Measurements from ENCODE around the gene HBEGF.
A peak's percentile ranks its signal among the peaks of the same experiment; 100 is the strongest.

The HBEGF gene

DNA sequence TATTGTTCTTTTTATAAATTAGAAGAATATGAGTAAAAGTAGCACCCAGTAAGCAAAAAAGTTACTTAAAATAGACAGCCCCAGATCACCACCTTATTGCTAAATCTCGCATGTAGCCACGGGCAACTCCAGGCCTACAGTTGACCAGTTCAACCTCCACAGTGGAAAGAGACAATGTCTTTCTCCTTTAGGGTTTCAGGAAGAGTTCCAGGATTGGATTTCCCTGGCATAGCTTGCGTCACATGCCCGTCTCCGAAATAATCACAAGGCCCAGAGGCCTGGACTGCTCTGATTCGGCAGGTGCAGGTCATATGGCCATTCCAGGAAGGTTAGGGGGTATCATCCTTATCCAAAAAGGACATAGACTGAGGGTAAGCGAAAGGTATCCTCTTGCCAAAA lies 33.6 kb downstream of the HBEGF start:
- H3K4me1 ChIP-seq (ENCODE audit: insufficient read depth, low read length) = peaks cover 14% of the 10 kb centered on the region
- H3K9ac ChIP-seq (ENCODE audit: low read depth, low read length) = no peak overlapping the region
- H3K36me3 ChIP-seq (ENCODE audit: insufficient read depth, low read length) = no peaks in the 10 kb centered on the region
- H3K9me3 ChIP-seq (ENCODE audit: control insufficient read depth, insufficient read depth, low read length) = no peaks in the 10 kb centered on the region

DNA sequence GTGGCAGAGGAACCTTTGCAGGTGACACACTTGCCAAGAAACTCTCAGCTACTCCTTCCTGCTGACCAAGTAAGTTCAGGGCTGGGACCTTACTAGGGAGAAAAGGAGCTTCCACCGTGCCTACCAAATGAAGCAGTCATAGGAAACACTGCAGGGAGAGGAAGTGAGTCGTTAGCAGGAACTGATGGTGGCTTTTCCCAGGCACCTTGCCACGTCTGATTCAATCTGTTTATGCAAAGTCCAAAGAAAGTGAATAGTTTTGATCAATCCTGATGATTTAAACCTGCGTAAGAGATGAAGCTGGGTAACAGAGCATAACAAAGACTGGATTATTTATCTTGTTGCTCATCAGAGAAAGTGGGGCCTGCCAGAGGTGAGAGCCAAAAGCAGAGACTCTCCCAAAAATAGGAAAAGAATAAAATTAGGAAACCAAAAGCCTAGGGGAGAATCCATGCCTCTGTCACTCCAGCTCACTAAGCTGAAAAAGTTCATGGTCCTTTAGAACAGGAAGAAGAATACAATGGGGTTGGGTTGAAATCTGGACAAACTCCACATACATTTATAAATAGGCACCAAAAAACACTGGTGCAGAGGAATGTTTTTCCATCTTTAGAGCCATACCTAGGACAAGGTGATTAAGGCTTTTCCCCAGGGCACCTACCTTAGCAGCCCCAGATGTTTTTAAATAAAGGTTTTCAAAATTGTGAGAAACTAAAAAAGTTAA lies 34.2 kb downstream of the HBEGF start:
- no peaks in the 10 kb centered on the region for H3K36me3 ChIP-seq (ENCODE audit: insufficient read depth, low read length)
- no peak overlapping the region for H3K9ac ChIP-seq (ENCODE audit: low read depth, low read length)
- no peaks in the 10 kb centered on the region for H3K9me3 ChIP-seq (ENCODE audit: control insufficient read depth, insufficient read depth, low read length)
- peaks cover 14% of the 10 kb centered on the region for H3K4me1 ChIP-seq (ENCODE audit: insufficient read depth, low read length)

DNA sequence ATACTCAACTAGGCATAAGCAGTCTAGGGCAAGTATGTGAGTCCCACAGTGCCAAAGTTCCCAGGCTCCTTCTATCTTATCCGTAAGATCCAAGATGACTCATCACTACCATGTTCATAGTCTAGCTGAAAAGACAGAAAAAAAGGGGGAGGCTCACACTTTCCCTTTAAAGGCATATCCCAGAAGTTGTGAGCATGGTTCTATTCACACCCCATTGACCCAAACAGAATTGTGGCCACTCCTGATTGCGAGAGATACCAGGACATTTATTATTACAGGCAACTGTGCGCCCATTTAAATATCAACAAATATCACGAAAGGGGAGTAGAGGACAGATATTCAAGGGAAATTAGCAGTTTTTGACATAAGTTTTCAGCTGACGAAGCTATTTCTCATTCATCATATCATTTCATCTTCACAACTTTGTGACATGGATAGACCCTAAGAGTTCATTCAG lies 35.4 kb downstream of the HBEGF start:
- Histone ChIP-seq H3K4me1 (ENCODE audit: insufficient read depth, low read length) (peaks cover 14% of the 10 kb centered on the region), H3K9ac (ENCODE audit: low read depth, low read length) (no peak overlapping the region), H3K9me3 (ENCODE audit: control insufficient read depth, insufficient read depth, low read length) (no peaks in the 10 kb centered on the region), H3K36me3 (ENCODE audit: insufficient read depth, low read length) (no peaks in the 10 kb centered on the region)

DNA sequence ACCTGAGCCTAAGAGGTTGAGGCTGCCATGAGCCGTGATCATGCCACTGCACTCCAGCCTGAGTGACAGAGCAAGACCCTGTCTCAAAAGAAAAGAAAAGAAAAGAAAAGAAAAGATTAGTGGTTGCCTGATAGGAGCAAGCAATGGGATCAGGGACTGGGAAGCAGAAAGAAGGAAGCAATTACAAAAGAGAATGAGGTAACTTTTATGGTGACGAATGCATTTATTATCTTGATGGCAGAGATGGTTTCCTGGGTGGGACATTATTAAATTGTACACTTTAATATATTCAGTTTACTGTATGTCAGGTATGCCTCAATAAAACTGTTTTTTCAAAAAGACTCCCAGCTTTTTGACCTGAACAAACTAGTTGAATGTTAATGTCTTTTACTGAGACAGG lies 36.0 kb downstream of the HBEGF start:
- no peaks in the 10 kb centered on the region for H3K36me3 ChIP-seq (ENCODE audit: insufficient read depth, low read length)
- H3K4me1 ChIP-seq (ENCODE audit: insufficient read depth, low read length) = peaks cover 14% of the 10 kb centered on the region
- H3K9me3 ChIP-seq (ENCODE audit: control insufficient read depth, insufficient read depth, low read length) = no peaks in the 10 kb centered on the region
- H3K9ac ChIP-seq (ENCODE audit: low read depth, low read length) = no peak overlapping the region

DNA sequence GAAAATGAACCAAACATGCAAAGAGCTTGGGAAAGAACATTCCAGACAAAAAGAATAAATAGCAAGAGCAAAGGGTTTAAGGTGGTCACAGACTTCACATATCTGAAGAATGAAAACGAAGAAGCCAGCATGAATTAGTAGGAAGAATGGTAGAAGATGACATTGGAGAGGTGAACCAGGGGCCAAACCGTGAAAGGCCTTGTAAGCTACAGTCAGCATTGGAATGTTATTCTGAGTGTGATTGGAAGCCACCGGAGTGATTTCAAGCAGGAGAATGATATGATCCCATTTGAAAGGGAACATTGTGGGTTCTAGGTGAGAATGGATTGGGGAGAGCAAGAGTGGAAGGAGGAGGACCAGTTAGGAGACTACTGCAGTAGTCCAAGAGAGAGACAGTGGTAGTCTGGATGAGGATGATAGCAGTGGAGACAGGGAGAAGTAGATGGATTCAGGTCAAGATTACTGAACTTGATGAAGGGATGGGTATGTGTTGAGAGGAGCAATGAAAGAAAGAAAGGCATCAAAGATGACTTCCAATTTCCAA lies 36.6 kb downstream of the HBEGF start:
- Histone ChIP-seq H3K9me3 (ENCODE audit: control insufficient read depth, insufficient read depth, low read length) (no peaks in the 10 kb centered on the region), H3K9ac (ENCODE audit: low read depth, low read length) (no peak overlapping the region), H3K4me1 (ENCODE audit: insufficient read depth, low read length) (peaks cover 14% of the 10 kb centered on the region), H3K36me3 (ENCODE audit: insufficient read depth, low read length) (no peaks in the 10 kb centered on the region)

DNA sequence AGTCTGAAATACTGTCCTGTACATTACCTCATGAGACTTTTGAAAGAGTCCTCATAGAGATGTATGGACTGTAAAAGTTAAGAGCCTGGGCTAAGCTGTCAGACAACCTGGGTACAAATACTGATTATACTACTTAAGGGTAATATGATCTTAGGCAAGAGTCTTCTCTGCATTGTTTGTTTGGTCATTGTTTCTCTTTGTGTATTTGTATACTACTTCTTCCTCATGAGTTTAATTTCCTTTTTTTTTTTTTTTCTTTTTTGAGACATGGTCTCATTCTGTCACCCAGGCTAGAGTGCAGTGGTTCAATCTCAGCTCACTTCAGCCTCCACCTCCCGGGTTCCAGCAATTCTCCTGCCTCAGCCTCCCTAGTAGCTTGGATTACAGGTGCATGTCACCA lies 40.9 kb downstream of the HBEGF start:
- Histone ChIP-seq H3K36me3 (ENCODE audit: insufficient read depth, low read length) (0 out of 2 replicates have a peak, but pooled peaks cover 2% of the 10 kb centered on the region), H3K9ac (ENCODE audit: low read depth, low read length) (no peak overlapping the region), H3K9me3 (ENCODE audit: control insufficient read depth, insufficient read depth, low read length) (no peaks in the 10 kb centered on the region), H3K4me1 (ENCODE audit: insufficient read depth, low read length) (no peaks in the 10 kb centered on the region; the same call in 1 of the 2 replicates)

DNA sequence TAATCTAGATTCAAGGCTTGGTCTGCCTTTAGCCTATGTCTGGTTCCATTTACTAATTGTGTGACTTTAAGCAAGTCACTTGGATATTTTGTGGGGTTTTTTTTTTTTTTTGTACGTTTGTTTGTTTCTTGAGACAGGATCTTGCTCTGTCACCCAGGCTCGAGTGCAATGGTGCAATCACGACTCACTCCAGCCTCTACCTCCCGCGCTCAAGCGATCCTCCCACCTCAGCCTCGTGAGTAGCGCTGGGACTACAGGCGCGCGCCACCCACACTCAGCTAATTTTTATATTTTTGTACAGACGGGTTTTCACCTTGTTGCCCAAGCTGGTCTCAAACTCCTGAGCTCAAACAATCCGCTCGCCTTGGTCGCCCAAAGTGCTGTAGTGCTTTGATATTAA lies 42.4 kb downstream of the HBEGF start:
- no peaks in the 10 kb centered on the region for H3K9me3 ChIP-seq (ENCODE audit: control insufficient read depth, insufficient read depth, low read length)
- peak overlapping the region; percentile 84; the same call in 1 of the 2 replicates for H3K9ac ChIP-seq (ENCODE audit: low read depth, low read length)
- no peaks in the 10 kb centered on the region; the same call in 1 of the 2 replicates for H3K4me1 ChIP-seq (ENCODE audit: insufficient read depth, low read length)

DNA sequence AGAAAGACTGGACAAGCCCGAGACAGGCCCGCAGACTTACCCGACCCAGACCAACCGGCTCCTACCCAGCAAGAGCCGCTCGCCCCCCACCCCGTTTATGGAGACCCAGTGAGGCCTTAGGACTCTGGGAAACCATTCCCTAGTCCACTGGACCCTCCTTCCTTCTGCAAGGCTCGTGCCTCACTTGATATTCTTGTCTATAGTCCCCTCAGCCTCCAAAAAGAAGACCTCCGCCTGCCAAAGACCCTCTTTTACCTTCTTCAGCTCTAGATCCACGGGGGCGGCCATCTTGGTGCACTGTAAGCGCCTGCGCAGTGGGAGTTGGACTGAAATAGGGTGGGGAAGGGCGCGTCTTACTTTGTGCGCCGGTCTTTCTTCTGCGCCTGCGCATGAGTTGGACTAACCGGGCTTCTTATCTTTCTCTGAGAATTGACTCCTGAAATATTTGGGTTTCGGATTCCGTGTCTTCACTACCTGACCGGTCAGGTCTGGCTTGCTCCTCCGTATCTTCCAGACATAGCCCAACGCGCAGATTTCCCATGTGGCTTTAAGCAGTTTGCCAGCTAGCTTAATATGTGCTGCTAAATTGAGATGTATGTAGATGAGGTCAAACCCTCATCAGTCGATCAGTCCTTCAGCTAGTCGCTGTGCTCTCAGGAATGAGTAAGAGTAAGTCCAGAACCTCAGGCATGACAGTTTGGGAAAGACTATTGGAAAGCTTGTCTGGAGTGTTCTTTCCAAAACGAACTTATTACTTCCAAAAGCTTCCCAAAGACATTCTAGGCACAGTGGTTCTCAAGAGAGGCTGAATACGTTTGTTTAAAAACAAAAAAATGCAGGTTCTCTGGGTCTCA lies 43.4 kb downstream of the HBEGF start, which contains the start of gene PFDN1:
TSS of gene PFDN1 (minus strand) at position 316 of the 854 bp plus-strand sequence. CDS start at position 288, 28 bp downstream.
- Histone ChIP-seq H3K9ac (ENCODE audit: low read depth, low read length) (peak within 1 kb of the TSS; percentile 84), H3K4me1 (ENCODE audit: insufficient read depth, low read length) (no peaks in the 10 kb centered on the region; the same call in none of the 2 replicates), H3K9me3 (ENCODE audit: control insufficient read depth, insufficient read depth, low read length) (no peaks in the 10 kb centered on the region), H3K36me3 (ENCODE audit: insufficient read depth, low read length) (0 out of 2 replicates have a peak, but pooled peaks cover 2% of the 10 kb centered on the region)

More for the DNA sequence above, 42.4 kb downstream of the HBEGF start:
- 0 out of 2 replicates have a peak, but pooled peaks cover 2% of the 10 kb centered on the region for H3K36me3 ChIP-seq (ENCODE audit: insufficient read depth, low read length)

DNA sequence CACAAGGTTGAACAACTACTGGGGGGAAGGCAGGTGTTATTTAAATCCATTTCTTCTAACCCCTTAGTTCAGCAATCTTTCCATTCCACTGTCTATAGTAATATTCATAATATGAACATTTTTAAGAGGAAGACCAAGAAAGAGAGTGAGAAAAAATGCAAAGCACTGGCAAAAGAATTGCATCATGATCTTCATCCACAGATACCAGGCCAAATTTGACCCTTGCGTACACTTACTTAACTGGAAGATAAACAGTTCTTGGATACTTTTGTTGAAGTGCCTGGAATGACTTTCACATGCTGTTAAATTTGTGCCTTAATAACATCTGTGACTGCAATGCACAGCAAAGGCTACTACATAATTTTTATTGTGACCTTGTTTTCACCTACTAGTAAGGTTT lies 45.3 kb downstream of the HBEGF start:
- no peak overlapping the region for H3K9ac ChIP-seq (ENCODE audit: low read depth, low read length)
- peaks cover 8% of the 10 kb centered on the region for H3K4me1 ChIP-seq (ENCODE audit: insufficient read depth, low read length)
- H3K36me3 ChIP-seq (ENCODE audit: insufficient read depth, low read length) = 0 out of 2 replicates have a peak, but pooled peaks cover 2% of the 10 kb centered on the region
- H3K9me3 ChIP-seq (ENCODE audit: control insufficient read depth, insufficient read depth, low read length) = no peaks in the 10 kb centered on the region

DNA sequence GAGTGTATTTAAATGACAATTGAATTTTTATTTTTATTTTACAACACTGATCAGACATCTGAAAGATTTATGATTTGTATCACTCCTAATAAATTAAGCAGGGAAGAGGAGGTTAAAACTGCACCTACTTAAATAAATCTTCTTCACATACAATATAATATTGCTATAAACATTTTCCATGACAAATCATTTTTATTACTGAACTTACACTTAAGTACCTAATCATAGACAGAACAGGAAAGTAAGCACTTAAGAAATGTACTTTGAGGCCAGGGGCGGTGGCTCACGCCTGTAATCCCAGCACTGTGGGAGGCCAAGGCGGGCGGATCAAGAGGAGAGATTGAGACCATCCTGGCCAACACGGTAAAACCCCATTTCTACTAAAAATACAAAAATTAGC lies 47.3 kb downstream of the HBEGF start:
- peaks cover 19% of the 10 kb centered on the region for H3K4me1 ChIP-seq (ENCODE audit: insufficient read depth, low read length)
- H3K36me3 ChIP-seq (ENCODE audit: insufficient read depth, low read length) = 0 out of 2 replicates have a peak, but pooled peaks cover 2% of the 10 kb centered on the region
- H3K9me3 ChIP-seq (ENCODE audit: control insufficient read depth, insufficient read depth, low read length) = no peaks in the 10 kb centered on the region
- H3K9ac ChIP-seq (ENCODE audit: low read depth, low read length) = no peak overlapping the region

DNA sequence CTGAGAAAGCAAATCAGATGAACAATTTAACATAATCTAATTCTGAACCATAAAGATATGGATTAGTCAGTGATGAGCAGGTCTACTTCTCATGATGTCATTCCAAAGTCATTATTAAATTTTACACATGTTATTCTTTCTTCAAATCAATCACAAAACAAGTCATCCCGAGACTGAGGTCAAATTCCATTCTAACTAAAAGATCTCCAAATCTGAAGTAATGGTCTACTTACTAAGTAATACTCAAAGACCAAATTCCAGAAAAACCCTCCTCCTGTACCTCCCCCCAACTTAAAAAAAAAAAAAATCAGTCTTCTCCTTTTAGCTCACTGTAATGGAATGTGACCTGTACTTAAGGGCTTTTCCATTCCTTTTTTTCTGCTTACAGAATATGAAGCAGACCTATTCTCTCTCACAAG lies 48.2 kb downstream of the HBEGF start:
- Histone ChIP-seq H3K36me3 (ENCODE audit: insufficient read depth, low read length) (0 out of 2 replicates have a peak, but pooled peaks cover 2% of the 10 kb centered on the region), H3K4me1 (ENCODE audit: insufficient read depth, low read length) (peaks cover 27% of the 10 kb centered on the region), H3K9ac (ENCODE audit: low read depth, low read length) (no peak overlapping the region; the same call in 1 of the 2 replicates), H3K9me3 (ENCODE audit: control insufficient read depth, insufficient read depth, low read length) (no peaks in the 10 kb centered on the region)

DNA sequence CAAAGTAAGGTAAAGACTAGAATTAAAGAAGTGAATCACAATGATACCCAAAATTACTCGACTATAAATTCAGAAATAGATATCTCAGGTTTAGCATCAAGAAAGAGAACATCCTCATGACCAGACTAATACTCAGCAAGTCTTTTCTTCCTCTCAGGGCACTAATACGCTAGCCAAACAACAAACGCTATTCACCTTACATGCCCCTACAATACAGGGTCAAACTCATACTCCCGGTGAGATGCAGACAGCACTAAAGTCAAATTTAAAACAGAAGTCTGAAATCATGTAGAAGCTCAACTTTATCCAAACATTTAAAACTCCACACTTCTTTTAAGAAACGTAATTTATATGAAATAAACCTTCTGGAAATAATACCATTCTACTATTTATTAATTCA lies 49.1 kb downstream of the HBEGF start:
- no peak overlapping the region for H3K9ac ChIP-seq (ENCODE audit: low read depth, low read length)
- 0 out of 2 replicates have a peak, but pooled peaks cover 2% of the 10 kb centered on the region for H3K36me3 ChIP-seq (ENCODE audit: insufficient read depth, low read length)
- peaks cover 31% of the 10 kb centered on the region for H3K4me1 ChIP-seq (ENCODE audit: insufficient read depth, low read length)
- no peaks in the 10 kb centered on the region for H3K9me3 ChIP-seq (ENCODE audit: control insufficient read depth, insufficient read depth, low read length)

DNA sequence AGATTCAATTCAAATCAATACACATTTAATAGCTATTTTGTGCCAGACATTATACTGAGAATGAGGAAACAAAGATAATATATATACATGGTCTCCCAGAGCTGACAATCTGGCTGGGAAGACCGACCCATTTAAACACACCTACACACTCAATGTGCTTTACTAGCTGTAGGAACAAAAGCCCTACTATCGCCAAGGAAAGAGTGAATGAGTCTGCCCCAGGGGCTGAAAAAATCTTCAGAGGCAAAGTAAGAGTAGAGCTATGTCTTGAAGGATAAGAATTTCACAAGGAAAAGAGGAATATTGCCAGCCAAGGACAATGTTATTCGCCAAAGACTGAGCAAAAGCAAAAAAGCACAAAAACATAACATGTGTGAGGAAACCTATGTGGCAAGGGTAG lies 50.1 kb downstream of the HBEGF start:
- no peaks in the 10 kb centered on the region for H3K9me3 ChIP-seq (ENCODE audit: control insufficient read depth, insufficient read depth, low read length)
- H3K36me3 ChIP-seq (ENCODE audit: insufficient read depth, low read length) = 0 out of 2 replicates have a peak, but pooled peaks cover 2% of the 10 kb centered on the region
- H3K4me1 ChIP-seq (ENCODE audit: insufficient read depth, low read length) = peaks cover 31% of the 10 kb centered on the region
- H3K9ac ChIP-seq (ENCODE audit: low read depth, low read length) = no peak overlapping the region

DNA sequence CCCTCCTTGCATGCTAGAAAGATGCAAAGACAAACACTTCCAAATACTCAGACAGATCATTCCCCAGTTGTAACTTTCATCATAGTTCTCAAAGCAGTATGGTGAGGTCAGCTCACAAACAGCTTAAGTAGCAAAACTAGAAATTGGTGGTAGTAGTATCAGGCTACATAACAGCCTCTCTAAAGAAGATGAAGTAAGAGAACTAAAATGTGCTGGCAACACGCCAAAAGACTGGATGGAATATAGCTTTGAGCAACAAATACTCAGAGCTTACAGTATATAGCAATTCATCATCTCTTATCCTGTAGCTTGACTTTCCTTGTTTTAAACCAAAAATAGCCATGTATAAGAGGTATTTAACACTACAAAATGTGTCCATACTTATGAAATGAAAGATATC lies 51.0 kb downstream of the HBEGF start:
- H3K36me3 ChIP-seq (ENCODE audit: insufficient read depth, low read length) = no peaks in the 10 kb centered on the region
- H3K9ac ChIP-seq (ENCODE audit: low read depth, low read length) = no peak overlapping the region
- peaks cover 31% of the 10 kb centered on the region for H3K4me1 ChIP-seq (ENCODE audit: insufficient read depth, low read length)
- no peaks in the 10 kb centered on the region for H3K9me3 ChIP-seq (ENCODE audit: control insufficient read depth, insufficient read depth, low read length)

Data from ES-I3 (cell line).